ENCODE results near the gene TOMM20L. TPM values are rescaled to one million over a fixed set of nuclear protein-coding genes. Genes with fewer than 3 reads are reported as not detected.

TOMM20L gene
- total and polyA plus RNA-seq, 2 of the 8 experiments (the other 6 are each of a cell fraction or from before 2014, with no cell fraction given): not detected

- TF ChIP-seq SP4 (IDR thresholded peaks at IDR 0.05; ENCODE audit: low read length): peak; percentile 63; the same call in 1 of the 2 replicates
- no peak for TF ChIP-seq CBX8 (IDR thresholded peaks at IDR 0.05; ENCODE audit: borderline replicate concordance, low read depth, low read length)
- 0 out of 2 replicates have a peak, but pooled peaks have one; percentile 11 for TF ChIP-seq SRF (IDR thresholded peaks at IDR 0.05; ENCODE audit: low read depth, low read length)
- no peak for TF ChIP-seq SIRT6 (IDR thresholded peaks at IDR 0.05; ENCODE audit: low read length)
- TF ChIP-seq GTF2F1 (IDR thresholded peaks at IDR 0.05; ENCODE audit: borderline replicate concordance, low read depth, low read length): no peak
- TF ChIP-seq PHF8 (conservative IDR thresholded peaks at IDR 0.05; ENCODE audit: low read depth, low read length): peak; percentile 50
- TF ChIP-seq TEAD4 (IDR thresholded peaks at IDR 0.05; ENCODE audit: low read depth, low read length): peak; percentile 50; the same call in 1 of the 2 replicates
- peak; percentile 83 to 91 (median 89) for TF ChIP-seq CTCF (IDR thresholded peaks at IDR 0.05; ENCODE audit: control extremely low read depth in 1 of 3, insufficient read depth in 1 of 3, low read depth in 1 of 3, low read length in 3 of 3)
- no peak for TF ChIP-seq SP1 (IDR thresholded peaks at IDR 0.05; ENCODE audit: low read depth, low read length)
- peak; percentile 87 for TF ChIP-seq CTBP2 (IDR thresholded peaks at IDR 0.05; ENCODE audit: borderline replicate concordance, insufficient read depth, insufficient read length, low read length)
- TF ChIP-seq, protein P1, sequence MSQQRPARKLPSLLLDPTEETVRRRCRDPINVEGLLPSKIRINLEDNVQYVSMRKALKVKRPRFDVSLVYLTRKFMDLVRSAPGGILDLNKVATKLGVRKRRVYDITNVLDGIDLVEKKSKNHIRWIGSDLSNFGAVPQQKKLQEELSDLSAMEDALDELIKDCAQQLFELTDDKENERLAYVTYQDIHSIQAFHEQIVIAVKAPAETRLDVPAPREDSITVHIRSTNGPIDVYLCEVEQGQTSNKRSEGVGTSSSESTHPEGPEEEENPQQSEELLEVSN (IDR thresholded peaks at IDR 0.05): peak; percentile 83
- TF ChIP-seq, protein P2, sequence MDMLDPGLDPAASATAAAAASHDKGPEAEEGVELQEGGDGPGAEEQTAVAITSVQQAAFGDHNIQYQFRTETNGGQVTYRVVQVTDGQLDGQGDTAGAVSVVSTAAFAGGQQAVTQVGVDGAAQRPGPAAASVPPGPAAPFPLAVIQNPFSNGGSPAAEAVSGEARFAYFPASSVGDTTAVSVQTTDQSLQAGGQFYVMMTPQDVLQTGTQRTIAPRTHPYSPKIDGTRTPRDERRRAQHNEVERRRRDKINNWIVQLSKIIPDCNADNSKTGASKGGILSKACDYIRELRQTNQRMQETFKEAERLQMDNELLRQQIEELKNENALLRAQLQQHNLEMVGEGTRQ (IDR thresholded peaks at IDR 0.05; ENCODE audit: low read length): no peak
- peak in 1 of 2 experiments; percentile 53; a peak in 1 of 4 replicates for TF ChIP-seq RAD21 (IDR thresholded peaks at IDR 0.05 in 1 of 2, conservative IDR thresholded peaks at IDR 0.05 in 1 of 2; ENCODE audit: low read depth in 2 of 2, low read length in 2 of 2)
- no peak for TF ChIP-seq JUN (IDR thresholded peaks at IDR 0.05; ENCODE audit: low read depth, low read length)
- peak in 1 of 2 experiments; percentile 64; a peak in 1 of 3 replicates for TF ChIP-seq EP300 (IDR thresholded peaks at IDR 0.05; ENCODE audit: borderline replicate concordance in 1 of 2, low read depth in 2 of 2, low read length in 2 of 2)
- TF ChIP-seq CEBPB (IDR thresholded peaks at IDR 0.05; ENCODE audit: low read depth, low read length): no peak
- no peak for TF ChIP-seq RXRA (IDR thresholded peaks at IDR 0.05; ENCODE audit: insufficient read depth, low read depth, low read length)
- no peak for TF ChIP-seq SP2 (IDR thresholded peaks at IDR 0.05; ENCODE audit: low read length)
These were observed at the start of gene TOMM20L (continued) for GRCh38 chr14:58395812-58396788.
